GM21529 (cell line): ENCODE data around the gene FCSK.

ENCODE experiments used
- ATAC-seq: cut with Tn5 transposase; IDR thresholded peaks from one replicate; pipeline ENCODE4 v1.9.1; 2021; ENCODE audit not compliant: unreplicated experiment

Gene FCSK

DNA sequence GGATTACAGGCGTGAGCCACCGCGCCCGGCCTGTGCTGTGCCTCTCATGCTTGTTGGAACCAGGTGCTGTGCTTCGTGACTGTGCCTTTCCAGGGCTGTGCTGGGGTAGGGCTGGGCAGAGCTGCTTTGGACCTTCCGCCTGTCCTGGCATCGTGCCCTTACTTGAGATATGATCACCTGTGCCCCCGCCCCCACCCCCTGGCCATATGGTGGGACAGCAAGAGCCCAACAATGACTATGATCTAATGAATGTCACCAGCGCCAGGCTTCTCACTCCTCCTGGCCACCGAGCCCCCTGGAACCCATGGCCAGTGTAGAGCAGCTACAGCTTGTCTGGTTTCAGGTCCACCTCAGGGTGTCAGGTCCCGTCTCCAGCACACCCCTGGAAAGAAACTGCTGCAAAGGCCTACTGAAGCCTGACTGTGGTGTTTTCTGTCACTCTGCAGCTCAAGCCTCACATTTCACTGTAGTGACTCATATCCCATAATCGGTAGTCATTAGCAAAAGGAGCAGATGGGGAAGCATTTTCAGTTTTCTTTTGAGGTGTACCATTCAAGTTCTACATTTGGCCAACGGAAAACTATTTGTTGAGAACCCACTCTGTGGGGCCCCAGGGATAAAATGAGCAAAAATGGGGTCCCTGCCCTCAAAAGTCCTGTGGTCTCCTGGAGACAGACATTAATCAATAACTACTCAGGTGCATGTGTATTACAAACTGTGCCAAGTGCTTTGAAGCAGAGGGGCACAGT is 22.1 kb downstream of the FCSK start:
- ATAC-seq: peak; percentile 91

DNA sequence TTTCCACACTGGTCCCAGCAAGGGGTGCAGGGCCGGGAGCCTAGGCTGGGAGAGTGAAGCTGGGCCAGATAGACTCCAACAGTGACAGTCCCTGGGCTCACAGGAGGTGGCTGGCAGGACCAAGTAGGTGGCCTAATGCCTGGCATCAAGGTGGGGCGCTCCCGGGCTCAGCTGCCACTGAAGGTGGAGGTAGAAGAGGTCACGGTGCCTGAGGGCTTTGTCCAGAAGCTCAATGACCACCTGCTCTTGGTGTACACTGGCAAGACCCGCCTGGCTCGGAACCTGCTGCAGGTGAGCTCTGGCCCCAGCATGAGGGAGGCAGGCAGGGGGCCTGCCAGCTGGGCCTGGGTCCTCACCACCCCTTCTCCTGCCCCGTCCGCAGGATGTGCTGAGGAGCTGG is 23.8 kb downstream of the FCSK start:
- no peak for ATAC-seq

- no peak for ATAC-seq
Measured at GRCh38 chr16:70478912-70479341, 24.5 kb downstream of the FCSK start.

GRCh38 chr16:70480127-70481105 is 26.0 kb downstream of the FCSK start:
- ATAC-seq: no peak

DNA sequence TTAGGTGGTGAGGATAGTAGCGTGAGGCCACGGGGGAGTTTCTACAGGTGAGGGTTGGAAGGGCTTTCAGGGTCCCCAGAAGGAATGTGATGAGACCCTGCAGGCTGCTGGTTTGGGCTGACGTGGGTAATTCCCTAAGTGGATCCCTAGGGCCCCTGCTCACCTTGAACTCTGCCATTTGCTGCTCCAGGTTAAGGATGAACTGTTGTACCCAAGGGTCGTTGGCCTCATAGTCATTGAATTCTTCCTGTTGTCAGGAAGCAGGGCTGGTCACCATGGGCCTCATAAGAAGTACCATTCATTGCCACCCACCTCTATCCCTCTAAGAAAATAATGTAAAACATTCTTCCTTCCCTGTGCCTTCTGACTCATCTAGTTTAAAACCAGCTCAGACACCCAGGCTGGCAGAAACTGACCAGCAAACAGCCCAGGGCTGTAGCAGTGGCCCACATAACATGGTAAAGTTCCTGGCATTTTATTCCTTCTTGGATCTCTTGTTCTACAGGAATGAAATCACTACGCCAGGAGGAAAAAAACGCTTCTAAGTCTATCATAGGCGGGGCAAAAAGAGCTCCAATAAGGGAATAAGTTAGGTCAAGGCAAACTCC is 27.6 kb downstream of the FCSK start:
- no peak for ATAC-seq

GRCh38 chr16:70482624-70483023 is 28.2 kb downstream of the FCSK start:
- no peak for ATAC-seq

- peak; percentile 83 for ATAC-seq
Measured at GRCh38 chr16:70483426-70483825, 29.0 kb downstream of the FCSK start.

DNA sequence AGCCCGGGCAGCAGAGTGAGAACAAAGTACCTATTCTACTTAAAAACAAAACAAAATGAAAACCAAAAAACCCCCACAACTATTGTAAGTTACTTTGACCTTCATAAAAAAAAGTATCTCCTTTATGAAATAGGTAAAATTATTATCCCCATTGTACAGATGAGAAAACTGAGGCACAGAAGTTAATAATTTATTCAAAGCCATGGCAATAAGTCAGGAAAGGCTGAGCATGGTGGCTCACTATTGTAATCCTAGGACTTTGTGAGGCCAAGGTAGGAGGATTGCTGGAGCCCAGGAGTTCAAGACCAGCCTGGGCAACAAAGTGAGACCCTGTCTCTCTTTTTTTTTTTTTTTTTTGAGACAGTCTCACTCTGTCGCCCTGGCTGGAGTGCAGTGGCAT is 30.5 kb downstream of the FCSK start:
- ATAC-seq: no peak

DNA sequence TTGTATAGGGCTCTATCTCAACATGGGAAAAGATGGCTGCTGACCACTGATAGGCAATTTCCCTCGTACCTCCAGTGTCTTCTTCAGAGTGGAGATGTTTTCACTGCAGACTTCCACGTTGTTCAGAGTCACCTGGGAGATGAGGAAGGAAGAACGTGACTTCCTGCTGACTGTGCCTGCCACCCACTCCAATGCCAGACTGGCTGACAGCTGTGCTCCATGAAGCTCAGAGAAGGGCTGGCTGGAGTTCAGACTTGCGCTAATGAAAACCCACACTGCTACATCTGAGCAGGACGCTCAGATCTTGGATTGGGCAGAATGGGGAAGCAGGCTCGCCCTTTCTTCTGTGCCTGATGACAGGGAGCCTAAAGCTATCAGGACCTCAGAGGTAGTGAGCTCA is 35.9 kb downstream of the FCSK start:
- no peak for ATAC-seq

- no peak for ATAC-seq
Measured at GRCh38 chr16:70493802-70494201, 39.4 kb downstream of the FCSK start.

DNA sequence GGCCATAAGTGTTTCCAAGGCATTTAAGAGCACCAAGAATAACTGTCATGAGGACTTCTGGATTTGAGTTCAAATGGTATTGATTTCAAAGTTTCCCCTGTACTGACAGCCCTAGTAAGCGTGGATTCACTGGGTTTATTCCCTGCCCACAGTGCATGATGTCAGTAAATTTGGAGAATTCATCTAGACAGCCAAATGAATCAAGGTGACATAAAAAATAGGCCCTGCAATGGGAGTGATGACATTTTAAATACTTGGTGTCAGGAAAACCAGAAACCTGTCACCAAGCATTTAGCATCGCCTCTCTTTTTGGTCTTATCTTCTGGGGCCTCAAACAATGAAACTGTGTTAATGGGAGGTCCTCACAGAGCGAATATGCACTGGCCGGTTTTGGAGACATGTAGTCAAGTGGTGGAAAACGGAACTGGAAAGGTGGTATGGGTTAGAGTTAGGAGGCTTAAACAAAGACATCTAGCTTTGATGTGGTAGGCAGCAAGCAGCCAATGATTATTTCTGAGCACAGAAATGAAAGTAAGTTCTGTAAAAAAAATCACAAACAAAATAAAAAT is 39.9 kb downstream of the FCSK start:
- ATAC-seq: no peak

DNA sequence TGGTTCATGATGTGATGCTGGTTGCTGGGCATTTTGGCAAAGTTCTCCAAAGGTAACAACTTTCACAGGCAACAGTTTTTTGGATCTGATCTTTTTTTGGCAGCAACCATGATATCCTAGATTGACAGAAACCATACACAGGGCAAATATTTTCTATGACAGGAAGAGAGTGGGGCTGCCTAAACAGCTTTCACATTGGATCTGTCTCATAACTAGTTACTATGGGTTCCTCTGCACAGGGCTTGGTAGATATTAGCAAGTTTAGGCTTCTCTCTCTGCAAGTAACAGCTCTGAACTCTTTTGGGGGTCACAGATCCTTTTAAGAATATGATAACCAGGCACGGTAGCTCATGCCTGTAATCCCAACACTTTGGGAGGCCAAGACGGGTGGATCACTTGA is 40.4 kb downstream of the FCSK start:
- ATAC-seq: no peak

DNA sequence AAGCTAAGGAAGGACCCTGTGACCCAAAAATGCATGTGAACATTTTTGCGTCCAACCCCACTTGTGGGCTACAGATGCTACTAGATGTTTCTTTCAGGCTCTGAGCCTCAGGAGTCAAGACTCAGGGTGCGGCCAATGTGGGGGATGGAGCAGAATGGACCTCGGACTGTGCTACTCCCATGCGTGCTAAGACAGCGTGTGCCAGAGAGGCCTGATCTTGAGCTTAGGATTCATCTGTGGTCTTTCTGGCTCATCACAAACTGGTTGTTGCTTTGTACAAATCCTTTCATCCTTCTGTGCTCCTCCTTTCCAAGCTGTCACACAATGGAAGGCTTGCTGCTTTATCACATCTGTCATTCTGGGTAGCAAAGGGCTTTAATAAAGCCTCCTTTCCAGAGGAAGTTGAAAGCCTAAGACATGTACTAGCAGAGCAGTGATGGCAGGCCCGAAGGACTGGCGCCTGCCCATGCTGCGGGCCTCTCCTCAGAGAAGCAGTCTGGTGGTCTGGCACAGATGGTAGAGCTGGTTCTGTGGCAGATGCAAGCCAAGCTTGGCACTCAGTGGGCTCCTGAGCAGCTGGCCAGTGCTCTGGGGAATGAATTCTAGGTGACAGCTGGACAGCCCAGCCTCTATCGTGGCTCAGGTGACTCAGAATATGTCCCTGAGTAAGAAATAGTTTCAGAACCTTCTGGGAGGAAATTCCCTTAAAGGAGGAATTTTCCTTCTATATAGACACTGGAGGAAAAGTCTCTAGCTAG is 41.2 kb downstream of the FCSK start:
- ATAC-seq: no peak

- no peak for ATAC-seq
Measured at GRCh38 chr16:70496513-70496912, 42.1 kb downstream of the FCSK start.

DNA sequence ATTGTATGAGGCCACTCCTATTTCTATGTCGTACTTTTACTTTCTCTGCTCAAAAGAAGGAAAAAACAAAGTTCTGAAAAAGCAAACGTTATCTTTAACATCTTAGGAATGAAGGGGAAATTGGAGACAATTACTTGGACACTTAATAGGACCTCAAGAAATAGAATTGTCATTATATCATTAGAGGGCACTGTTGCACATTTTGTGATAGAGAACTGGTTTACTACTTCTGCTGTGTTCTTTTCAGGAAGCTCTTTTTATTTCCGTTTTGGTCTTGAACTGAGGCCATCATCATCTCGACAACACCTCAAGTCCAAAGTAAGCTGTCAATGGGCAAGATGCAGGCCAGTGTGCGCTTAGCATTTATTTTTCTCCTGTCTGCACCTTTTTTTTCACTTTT is 54.4 kb downstream of the FCSK start:
- no peak for ATAC-seq

DNA sequence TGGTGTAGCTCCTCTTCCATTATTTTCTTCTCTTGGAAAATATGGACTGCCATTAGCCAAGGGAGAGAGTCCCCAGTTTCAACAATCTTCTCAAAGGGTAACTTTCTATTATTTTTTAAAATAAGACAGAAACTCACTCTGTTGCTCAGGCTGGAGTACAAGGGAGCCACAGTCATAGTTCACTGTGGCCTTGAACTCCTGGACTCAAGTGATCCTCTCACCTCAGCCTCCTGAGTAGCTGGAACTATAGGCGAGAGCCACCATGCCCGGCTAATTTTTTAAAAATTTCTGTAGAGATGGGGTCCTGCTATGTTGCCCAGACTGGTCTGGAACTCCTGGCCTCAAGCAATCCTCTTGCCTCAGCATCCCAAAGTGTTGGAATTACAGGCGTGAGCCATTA is 55.8 kb downstream of the FCSK start:
- no peak for ATAC-seq

- ATAC-seq: no peak
Measured at GRCh38 chr16:70511833-70512232, 57.4 kb downstream of the FCSK start.

DNA sequence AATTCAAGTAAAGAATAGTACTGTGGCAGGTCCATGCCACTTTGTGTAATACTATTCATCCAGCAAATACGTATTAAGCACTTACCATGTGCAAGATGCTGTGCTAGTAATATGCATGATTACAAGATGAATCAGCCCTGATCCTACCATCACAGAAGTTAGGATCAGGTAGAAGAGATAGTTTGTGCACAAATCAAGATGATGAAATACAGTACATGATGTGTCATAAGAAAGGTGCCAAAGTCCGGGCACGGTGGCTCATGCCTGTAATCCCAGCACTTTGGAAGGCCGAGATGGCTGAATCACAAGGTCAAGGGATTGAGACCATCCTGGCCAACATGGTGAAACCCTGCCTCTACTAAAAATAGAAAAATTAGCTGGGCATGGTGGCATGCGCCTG is 58.1 kb downstream of the FCSK start:
- no peak for ATAC-seq

DNA sequence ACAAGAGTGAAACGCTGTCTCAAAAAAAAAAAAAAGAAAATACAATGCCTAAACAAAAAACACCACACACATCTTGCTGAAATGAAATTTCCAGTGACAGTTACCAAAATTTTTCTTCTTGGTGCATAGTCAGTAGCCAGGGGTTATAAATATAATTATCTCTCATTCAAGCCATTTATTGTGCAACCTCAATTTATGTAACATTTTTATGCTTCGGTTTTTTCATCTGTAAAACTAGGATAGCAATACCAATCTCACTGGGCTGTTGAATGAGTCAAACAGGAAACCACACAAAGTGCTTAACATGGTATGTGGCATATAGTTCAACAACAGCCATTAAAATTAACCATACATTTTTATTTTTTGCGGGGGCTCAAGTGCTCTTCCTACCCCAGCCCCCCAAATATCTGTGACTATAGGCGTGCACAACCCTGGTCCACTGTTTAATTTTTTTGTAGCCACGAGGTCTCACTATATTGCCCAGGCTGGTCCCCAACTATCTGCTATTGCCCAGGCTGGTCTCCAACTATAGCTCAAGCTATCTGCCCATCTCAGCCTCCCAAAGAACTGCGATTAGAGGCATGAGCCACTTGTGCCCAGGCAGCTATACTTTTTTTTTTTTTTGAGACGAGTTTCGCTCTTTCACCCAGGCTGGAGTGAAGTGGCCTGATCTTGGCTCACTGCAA is 66.4 kb downstream of the FCSK start:
- ATAC-seq: no peak
